NB4 (cell line): ENCODE measurements around the gene FMNL2.

Source experiments
- DNase-seq: peaks from one replicate; pipeline ENCODE4 v3.0.0; 2010; ENCODE audit warnings: low read depth
- H3K4me3 ChIP-seq: one replicate; pipeline ENCODE4 v1.5.1; 2011; ENCODE audit warnings: mild to moderate bottlenecking, low read depth, low read length, moderate library complexity
- MYC ChIP-seq: IDR thresholded peaks from 2 replicates; pipeline ENCODE4 v1.6.1; 2011; ENCODE audit warnings: low read depth, low read length
- POLR2A ChIP-seq: IDR thresholded peaks from 2 replicates; pipeline ENCODE4 v1.6.1; 2011; ENCODE audit warnings: mild to moderate bottlenecking; ENCODE audit not compliant: insufficient read length; ENCODE audit errors: extremely low read depth
- TF ChIP-seq, protein P1 (sequence below): IDR thresholded peaks from one replicate; pipeline ENCODE4 v1.5.1; 2012; ENCODE audit warnings: low read depth, low read length
- TF ChIP-seq, protein P2 (sequence below): IDR thresholded peaks from 2 replicates; pipeline ENCODE4 v1.6.1; 2011; ENCODE audit warnings: low read depth, low read length

FMNL2 gene

DNA sequence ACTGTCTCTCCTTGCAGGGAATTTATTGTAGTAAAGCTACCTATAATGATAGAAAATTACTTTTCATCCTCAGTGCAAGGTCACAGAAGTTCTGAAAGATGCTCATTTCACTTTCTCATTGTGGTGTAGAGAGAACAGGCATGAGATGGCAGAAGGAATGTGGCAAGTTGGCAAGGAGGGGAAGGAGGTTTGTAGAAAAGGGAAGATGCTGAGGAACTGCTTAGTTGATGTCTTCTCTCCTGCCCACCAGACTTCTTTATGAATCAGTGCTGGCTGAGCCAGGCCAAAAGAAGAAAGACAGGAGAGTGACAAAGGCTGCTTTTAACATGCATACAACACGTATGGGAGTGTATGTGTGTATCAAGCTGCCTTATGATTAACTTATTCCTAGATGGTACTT lies 217.9 kb downstream of the FMNL2 start:
- TF ChIP-seq MYC (no peak), POLR2A (no peak)
- TF ChIP-seq, protein P1, sequence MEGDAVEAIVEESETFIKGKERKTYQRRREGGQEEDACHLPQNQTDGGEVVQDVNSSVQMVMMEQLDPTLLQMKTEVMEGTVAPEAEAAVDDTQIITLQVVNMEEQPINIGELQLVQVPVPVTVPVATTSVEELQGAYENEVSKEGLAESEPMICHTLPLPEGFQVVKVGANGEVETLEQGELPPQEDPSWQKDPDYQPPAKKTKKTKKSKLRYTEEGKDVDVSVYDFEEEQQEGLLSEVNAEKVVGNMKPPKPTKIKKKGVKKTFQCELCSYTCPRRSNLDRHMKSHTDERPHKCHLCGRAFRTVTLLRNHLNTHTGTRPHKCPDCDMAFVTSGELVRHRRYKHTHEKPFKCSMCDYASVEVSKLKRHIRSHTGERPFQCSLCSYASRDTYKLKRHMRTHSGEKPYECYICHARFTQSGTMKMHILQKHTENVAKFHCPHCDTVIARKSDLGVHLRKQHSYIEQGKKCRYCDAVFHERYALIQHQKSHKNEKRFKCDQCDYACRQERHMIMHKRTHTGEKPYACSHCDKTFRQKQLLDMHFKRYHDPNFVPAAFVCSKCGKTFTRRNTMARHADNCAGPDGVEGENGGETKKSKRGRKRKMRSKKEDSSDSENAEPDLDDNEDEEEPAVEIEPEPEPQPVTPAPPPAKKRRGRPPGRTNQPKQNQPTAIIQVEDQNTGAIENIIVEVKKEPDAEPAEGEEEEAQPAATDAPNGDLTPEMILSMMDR: no peak
- TF ChIP-seq, protein P2, sequence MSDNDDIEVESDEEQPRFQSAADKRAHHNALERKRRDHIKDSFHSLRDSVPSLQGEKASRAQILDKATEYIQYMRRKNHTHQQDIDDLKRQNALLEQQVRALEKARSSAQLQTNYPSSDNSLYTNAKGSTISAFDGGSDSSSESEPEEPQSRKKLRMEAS: no peak

DNA sequence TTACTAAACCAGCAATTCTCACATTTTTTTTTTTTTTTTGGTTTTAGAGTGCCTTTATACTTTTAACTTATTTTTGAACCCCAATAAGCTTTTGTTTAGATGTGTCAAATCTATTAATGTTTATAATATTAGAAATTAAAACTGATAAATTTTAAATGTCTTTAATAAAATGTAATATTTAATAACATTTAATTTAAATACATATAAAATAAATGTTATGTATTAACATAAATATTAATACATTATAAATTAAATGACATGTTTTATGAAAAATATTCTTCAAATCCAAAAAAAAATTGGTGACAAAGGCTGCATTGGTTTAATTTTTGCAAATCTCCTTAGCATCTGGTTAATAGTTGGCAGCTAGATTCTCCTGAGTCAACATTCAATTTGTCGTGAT lies 218.5 kb downstream of the FMNL2 start:
- no peak overlapping the region for H3K4me3 ChIP-seq
- DNase-seq: no peak
- TF ChIP-seq, protein P1: no peak
- TF ChIP-seq MYC: no peak
- no peak for TF ChIP-seq POLR2A
- TF ChIP-seq, protein P2: no peak

More for the DNA sequence above, 217.9 kb downstream of the FMNL2 start:
- H3K4me3 ChIP-seq: no peak overlapping the region
- DNase-seq: no peak

DNA sequence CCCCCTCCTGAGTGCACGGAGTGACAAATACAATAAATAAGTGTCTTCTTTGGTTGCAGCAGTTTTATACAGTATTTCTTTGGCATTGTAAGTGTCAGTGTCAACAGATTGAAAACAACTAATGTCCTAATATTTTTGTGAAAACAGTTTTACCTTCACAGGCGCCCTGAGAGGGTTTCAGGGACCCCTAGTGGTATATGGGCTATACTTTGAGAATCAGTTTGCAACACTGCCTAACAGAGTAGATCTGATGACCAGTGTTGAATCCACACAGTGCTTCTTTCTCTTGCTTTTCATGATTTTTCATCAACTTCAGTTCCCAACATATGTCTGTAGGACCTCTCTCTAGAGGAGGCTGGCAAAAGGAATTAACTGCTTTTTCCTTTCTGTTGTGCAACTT lies 220.1 kb downstream of the FMNL2 start:
- peak; percentile 21 for DNase-seq
- H3K4me3 ChIP-seq: no peak overlapping the region
- TF ChIP-seq, protein P2: no peak
- no peak for TF ChIP-seq MYC
- TF ChIP-seq, protein P1: peak; percentile 28

DNA sequence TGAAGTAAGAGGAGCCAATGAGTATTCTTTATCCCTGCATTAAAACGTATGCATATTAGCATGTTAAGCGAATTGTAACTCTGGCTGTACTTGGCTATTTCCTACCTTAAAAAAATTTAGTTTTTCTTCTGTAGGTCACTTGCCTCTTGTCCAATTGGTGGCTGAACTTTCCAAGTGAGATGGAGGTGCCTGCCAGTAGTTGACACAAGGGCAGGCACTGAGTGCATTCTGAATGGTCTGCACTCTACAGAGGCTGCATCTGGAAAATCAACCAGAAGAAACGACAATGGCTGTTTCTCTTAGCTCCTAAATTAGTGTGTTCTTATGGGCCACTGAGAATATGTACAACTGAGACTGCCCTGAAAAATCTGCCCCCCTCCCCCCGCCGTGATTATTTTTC lies 221.5 kb downstream of the FMNL2 start:
- TF ChIP-seq, protein P2: no peak
- no peak for TF ChIP-seq MYC
- TF ChIP-seq POLR2A: no peak
- TF ChIP-seq, protein P1: no peak
- H3K4me3 ChIP-seq: no peak overlapping the region
- no peak for DNase-seq

DNA sequence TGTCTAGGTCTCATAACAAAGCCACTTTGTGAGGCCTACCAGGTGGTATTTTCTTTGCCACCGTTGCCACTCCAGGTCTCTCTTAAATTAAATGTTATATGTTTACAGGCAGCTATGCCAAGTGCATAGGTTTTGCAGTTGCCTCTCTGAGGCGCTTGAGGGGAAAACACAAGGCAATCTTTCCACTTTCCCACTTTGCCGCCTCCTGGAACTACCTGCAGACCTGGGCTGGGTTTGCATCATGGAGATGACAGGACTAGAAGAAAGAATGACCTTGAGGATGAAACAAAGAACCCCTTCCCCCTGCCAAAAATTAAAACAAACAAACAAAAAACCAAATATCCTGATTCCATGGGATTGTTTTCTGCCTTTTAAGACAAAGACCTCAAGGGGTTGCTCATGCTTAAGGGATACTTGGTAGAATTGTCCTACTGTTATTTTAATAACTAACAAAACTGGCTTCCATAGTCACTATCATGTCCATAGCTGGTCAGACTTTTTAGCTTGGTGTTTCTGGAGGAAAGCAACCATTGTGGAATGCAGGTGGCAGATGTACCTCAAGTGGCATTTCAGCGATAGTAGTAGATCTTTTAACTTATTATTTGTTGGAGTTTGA lies 222.4 kb downstream of the FMNL2 start:
- no peak for TF ChIP-seq POLR2A
- no peak for DNase-seq
- H3K4me3 ChIP-seq: no peak overlapping the region

DNA sequence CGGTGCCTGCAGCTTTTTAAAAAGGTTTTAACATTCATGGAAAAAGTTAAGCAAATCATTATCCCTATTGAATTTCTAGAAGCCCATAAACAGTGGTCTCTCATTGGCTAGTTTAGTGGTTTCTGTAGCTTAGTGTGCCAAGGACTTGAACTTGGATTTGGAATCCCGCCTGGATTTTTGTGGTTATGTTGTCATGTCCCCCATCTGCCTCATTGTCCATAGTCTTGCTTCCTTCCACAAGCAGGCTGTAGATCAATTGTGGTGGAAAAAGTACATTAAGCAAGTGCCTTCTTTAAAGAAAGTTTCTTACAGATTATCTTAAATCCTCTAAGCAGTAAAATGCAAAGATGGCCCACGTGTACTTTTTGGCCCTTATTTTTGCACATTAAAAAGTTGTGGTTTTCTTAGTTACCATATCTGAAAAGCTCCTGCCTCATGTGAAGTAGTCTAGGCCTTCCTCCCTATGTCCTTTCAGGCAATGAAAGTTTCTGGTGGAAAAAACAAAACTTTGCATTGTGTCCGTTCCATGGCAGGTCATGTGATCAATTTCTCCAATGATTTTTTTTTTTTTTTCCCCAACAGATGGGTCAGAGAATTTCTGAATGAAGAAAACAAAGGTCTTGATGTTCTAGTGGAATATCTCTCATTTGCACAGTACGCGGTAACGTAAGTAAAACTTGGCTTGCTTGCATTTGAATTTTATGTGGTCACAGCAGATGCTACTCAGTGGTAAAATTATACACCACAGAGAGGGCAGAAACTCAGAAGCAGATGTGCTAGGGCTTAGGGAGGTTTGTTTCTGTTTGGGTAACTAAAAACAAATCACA lies 223.4 kb downstream of the FMNL2 start:
- no peak overlapping the region for H3K4me3 ChIP-seq
- no peak for DNase-seq
- TF ChIP-seq, protein P2: no peak
- TF ChIP-seq POLR2A: no peak
- TF ChIP-seq, protein P1: no peak
- no peak for TF ChIP-seq MYC
